MCF 10A (cell line): Measurements from ENCODE around the gene TOMM5. TPM values are rescaled to one million over a fixed set of nuclear protein-coding genes. Genes with fewer than 3 reads are reported as not detected.

Experiments
- BruUV-seq: library from RNA; stranded (reverse); fragments of 400-500 nt; replicated peaks from 2 replicates; lab custom pipeline; 2021; lab: Mats Ljungman, UMichigan
- CTCF ChIA-PET: fragments of 300-600 bp; sonication (Branson Sonifier 250); formaldehyde crosslinking; extraction: SDS; loops from one replicate; lab custom pipeline; 2021; ENCODE audit warnings: antibody characterized with exemption, inconsistent platforms; lab: Yijun Ruan, JAX
- POLR2A ChIA-PET: fragments of 300-600, 350-650 bp; sonication (Branson Sonifier 250); formaldehyde crosslinking; extraction: SDS; loops from one replicate; lab custom pipeline; 2020; ENCODE audit warnings: antibody characterized with exemption, inconsistent platforms; lab: Yijun Ruan, JAX
- DNase-seq: peaks from one replicate; pipeline ENCODE4 v3.0.0-alpha.2; 2018; ENCODE audit not compliant: unreplicated experiment
- H3K27ac Mint-ChIP-seq: one replicate; pipeline ENCODE4 v1.8.0; 2022; ENCODE audit warnings: mild to moderate bottlenecking, low read depth, mixed read lengths; ENCODE audit not compliant: unreplicated experiment
- H3K27me3 Mint-ChIP-seq: one replicate; pipeline ENCODE4 v1.8.0; 2022; ENCODE audit warnings: mixed read lengths; ENCODE audit not compliant: insufficient read depth, unreplicated experiment
- H3K36me3 Mint-ChIP-seq: one replicate; pipeline ENCODE4 v1.8.0; 2022; ENCODE audit warnings: mild to moderate bottlenecking, moderate library complexity, mixed read lengths; ENCODE audit not compliant: insufficient read depth, unreplicated experiment
- H3K4me1 Mint-ChIP-seq: one replicate; pipeline ENCODE4 v1.8.0; 2022; ENCODE audit warnings: mixed read lengths; ENCODE audit not compliant: insufficient read depth, unreplicated experiment
- H3K4me3 Mint-ChIP-seq: one replicate; pipeline ENCODE4 v1.8.0; 2022; ENCODE audit warnings: mild to moderate bottlenecking, moderate library complexity, mixed read lengths; ENCODE audit not compliant: unreplicated experiment
- H3K9me3 Mint-ChIP-seq: one replicate; pipeline ENCODE4 v1.8.0; 2022; ENCODE audit warnings: mixed read lengths; ENCODE audit not compliant: unreplicated experiment
- CTCF ChIP-seq: fragments of 200-600 bp; IDR thresholded peaks from one replicate; pipeline ENCODE4 v1.8.0; 2022; ENCODE audit warnings: antibody characterized with exemption, mild to moderate bottlenecking; ENCODE audit not compliant: unreplicated experiment
- intact Hi-C: fragments of 100-400 bp; cut with micrococcal nuclease; formaldehyde crosslinking; loops from 2 replicates; pipeline ENCODE4 v1.14.1; 2022
- total RNA-seq: library from RNA; stranded (reverse); gene quantifications from 2 replicates; pipeline ENCODE4 v1.2.3, GENCODE V29; 2022

Gene TOMM5
- total RNA-seq, 1 experiment from 2014 or later, result 151 TPM

GRCh38 chr9:37596504-37596903 is 4.1 kb upstream of the TOMM5 start:
- no peaks in the 10 kb centered on the region for H3K36me3 Mint-ChIP-seq
- intact Hi-C loops, result no loop called here
- no peak overlapping the region for H3K27ac Mint-ChIP-seq
- H3K4me3 Mint-ChIP-seq, result no peak overlapping the region
- TF ChIP-seq CTCF, result no peak
- peaks cover 4% of the 10 kb centered on the region for H3K4me1 Mint-ChIP-seq
- no peaks in the 10 kb centered on the region for H3K27me3 Mint-ChIP-seq
- no TSS peak for BruUV-seq
- CTCF ChIA-PET, result interaction anchor here (0.6 to 0.8 kb wide), 2 partner anchors 22 to 137 kb away, joined by 3 to 4 read pairs; no protein-coding TSS in a partner anchor
- H3K9me3 Mint-ChIP-seq, result no peaks in the 10 kb centered on the region
- POLR2A ChIA-PET, result interaction anchor here (1.1 to 1.4 kb wide), 2 partner anchors 21 to 133 kb away, joined by 3 read pairs; no protein-coding TSS in a partner anchor
- DNase-seq, result no peak

- intact Hi-C loops, result loop anchor here (5.0 kb wide), 1 partner anchor 107 kb away; the partner anchor contains the start of gene POLR1E
- H3K27ac Mint-ChIP-seq, result no peak overlapping the region
- no peaks in the 10 kb centered on the region for H3K36me3 Mint-ChIP-seq
- no TSS peak for BruUV-seq
- ChIA-PET POLR2A (interaction anchor here (0.8 to 7.1 kb wide), 13 partner anchors 9 to 311 kb away, joined by 3 to 80 read pairs (median 4); partner anchors contain the start of genes EXOSC3, FBXO10, POLR1E and ZBTB5), CTCF (interaction anchor here (0.6 to 1.7 kb wide), 10 partner anchors 9 to 309 kb away, joined by 3 to 4 read pairs (median 3); partner anchors contain the start of gene DCAF10)
- DNase-seq, result no peak
- no peaks in the 10 kb centered on the region for H3K9me3 Mint-ChIP-seq
- peak overlapping the region; percentile 64 for H3K4me3 Mint-ChIP-seq
- H3K4me1 Mint-ChIP-seq, result peaks cover 16% of the 10 kb centered on the region
- H3K27me3 Mint-ChIP-seq, result no peaks in the 10 kb centered on the region
- no peak for TF ChIP-seq CTCF
These were observed 1.6 kb upstream of the TOMM5 start for GRCh38 chr9:37593883-37594448.

- CTCF ChIA-PET, result interaction anchor here (0.6 kb wide), 1 partner anchor 28 kb away, joined by 4 read pairs; no protein-coding TSS in a partner anchor
- Mint-ChIP-seq H3K27ac (no peak overlapping the region), H3K4me1 (peaks cover 19% of the 10 kb centered on the region), H3K9me3 (no peaks in the 10 kb centered on the region), H3K4me3 (no peak overlapping the region), H3K36me3 (peaks cover 58% of the 10 kb centered on the region), H3K27me3 (no peaks in the 10 kb centered on the region)
- POLR2A ChIA-PET, result interaction anchor here (1.1 to 7.1 kb wide), 2 partner anchors 9 to 213 kb away, joined by 4 to 80 read pairs; partner anchors contain the start of genes DCAF10 and FBXO10
- BruUV-seq, result no TSS peak
- intact Hi-C loops, result loop anchor here (10.0 kb wide), 1 partner anchor 677 kb away; no protein-coding TSS in a partner anchor
- DNase-seq, result no peak
- no peak for TF ChIP-seq CTCF
These were observed 4.9 kb downstream of the TOMM5 start for GRCh38 chr9:37587521-37587920.

- no peak overlapping the region for H3K4me3 Mint-ChIP-seq
- H3K27ac Mint-ChIP-seq, result no peak overlapping the region
- ChIA-PET CTCF (interaction anchor here (0.6 to 2.0 kb wide), 13 partner anchors 8 to 580 kb away, joined by 3 to 11 read pairs (median 3); partner anchors contain the start of gene TOMM5), POLR2A (interaction anchor here (0.7 to 0.8 kb wide), 2 partner anchors 9 to 160 kb away, joined by 4 to 5 read pairs; partner anchors contain the start of gene TOMM5)
- DNase-seq, result no peak
- intact Hi-C loops, result loop anchor here (5.0 to 10.0 kb wide), 2 partner anchors 169 to 681 kb away; partner anchors contain the start of gene TRMT10B
- BruUV-seq, result no TSS peak
- TF ChIP-seq CTCF, result no peak
- peaks cover 72% of the 10 kb centered on the region for H3K36me3 Mint-ChIP-seq
- H3K27me3 Mint-ChIP-seq, result no peaks in the 10 kb centered on the region
- peaks cover 7% of the 10 kb centered on the region for H3K4me1 Mint-ChIP-seq
- no peaks in the 10 kb centered on the region for H3K9me3 Mint-ChIP-seq
These were observed 8.8 kb downstream of the TOMM5 start for GRCh38 chr9:37583522-37584121.
